K562 (cell line): ENCODE measurements around the gene FGF10. TPM values are rescaled to one million over a fixed set of nuclear protein-coding genes. Genes with fewer than 3 reads are reported as not detected.

Experiments
- ATAC-seq: fragments of 200-7000 bp; cut with Tn5 transposase; 3 replicates; pipeline ENCODE4 v1.9.1; 2020; ENCODE audit warnings: moderate library complexity
- BruUV-seq: library from RNA; stranded (reverse); fragments of 400-500 nt; replicated peaks from 2 replicates; lab custom pipeline; 2021; lab: Mats Ljungman, UMichigan
- CTCF ChIA-PET: fragments of 300-600 bp; formaldehyde crosslinking; extraction: SDS; loops from one replicate; lab custom pipeline; 2021; ENCODE audit warnings: low intra/inter-chr PET ratio; lab: Yijun Ruan, JAX
- POLR2A ChIA-PET: fragments of 300-600, 350-650 bp; sonication (Branson Sonifier 250); formaldehyde crosslinking; extraction: SDS; loops from one replicate; lab custom pipeline; 2021; ENCODE audit warnings: antibody characterized with exemption, inconsistent platforms; lab: Yijun Ruan, JAX
- DNase-seq, 4 experiments: peaks; one replicate each; pipeline versions ENCODE4 v3.0.0 to v3.0.0-alpha.2; 2011 to 2018; ENCODE audit warnings: low spot score in 3 of 4, mixed read lengths in 3 of 4; ENCODE audit errors: extremely low read depth in 1 of 4
- FAIRE-seq: peaks from 2 replicates; lab custom pipeline; 2011; peaks lifted over from hg19 to GRCh38; lab: Jason Lieb, UNC
- H2AFZ ChIP-seq: 2 replicates; pipeline ENCODE4 v1.6.0; 2011; ENCODE audit warnings: low read depth, low read length, control low read depth, inconsistent platforms
- H3K27ac ChIP-seq: fragments of 200-600 bp; 3 replicates; pipeline ENCODE4 v1.8.0; 2011; ENCODE audit warnings: low read depth, mild to moderate bottlenecking, control low read depth, inconsistent platforms, low read length, moderate library complexity, mixed read lengths; ENCODE audit errors: extremely low read depth
- H3K27me3 ChIP-seq, 2 experiments: fragments of 300-600 bp in 1 of 2; 2 replicates in 1 of 2; 3 replicates in 1 of 2; pipeline versions ENCODE4 v1.6.0 to v1.8.0; 2011; ENCODE audit warnings: inconsistent platforms in 2 of 2, low read length in 2 of 2, mild to moderate bottlenecking in 1 of 2, mixed read lengths in 1 of 2, moderate library complexity in 1 of 2; ENCODE audit not compliant: control insufficient read depth in 2 of 2, insufficient read depth in 2 of 2
- H3K36me3 ChIP-seq: fragments of 300-600 bp; 3 replicates; pipeline ENCODE4 v1.8.0; 2011; ENCODE audit warnings: mild to moderate bottlenecking, low read length, inconsistent platforms; ENCODE audit not compliant: control insufficient read depth, insufficient read depth
- H3K4me1 ChIP-seq, 2 experiments: fragments of 200-600 bp in 1 of 2; replicated peaks in 1 of 2; 2 replicates in 1 of 2; 3 replicates in 1 of 2; pipeline versions ENCODE4 v1.5.1 to v1.8.0; 2011; ENCODE audit warnings: inconsistent platforms in 2 of 2, low read length in 2 of 2, mild to moderate bottlenecking in 1 of 2, mixed read lengths in 1 of 2, moderate library complexity in 1 of 2; ENCODE audit not compliant: control insufficient read depth in 2 of 2, insufficient read depth in 2 of 2
- H3K4me2 ChIP-seq: 2 replicates; pipeline ENCODE4 v1.6.1; 2011; ENCODE audit warnings: low read length, control low read depth, inconsistent platforms, mixed read lengths; ENCODE audit not compliant: insufficient read depth
- H3K4me3 ChIP-seq: fragments of 200-600 bp; sonication (generic), shearing (Covaris generic); 2 replicates; pipeline ENCODE4 v1.5.1; 2016; ENCODE audit warnings: control low read depth, inconsistent platforms
- H3K79me2 ChIP-seq: fragments of 200-600 bp; 3 replicates; pipeline ENCODE4 v1.8.0; 2011; ENCODE audit warnings: low read length, inconsistent platforms; ENCODE audit not compliant: control insufficient read depth, insufficient read depth
- H3K9ac ChIP-seq, 2 experiments: 2 replicates each; pipeline versions ENCODE4 v1.6.0 to v1.6.1; 2011; ENCODE audit warnings: low read depth in 2 of 2, low read length in 2 of 2, control low read depth in 1 of 2, inconsistent platforms in 1 of 2, mild to moderate bottlenecking in 1 of 2, mixed read lengths in 1 of 2; ENCODE audit not compliant: insufficient read depth in 1 of 2
- H3K9me1 ChIP-seq: one replicate; pipeline ENCODE4 v1.6.0; 2011; ENCODE audit warnings: inconsistent platforms, mild to moderate bottlenecking, low read length, moderate library complexity; ENCODE audit not compliant: control insufficient read depth, insufficient read depth
- H3K9me3 ChIP-seq: replicated peaks from 2 replicates; pipeline ENCODE4 v1.5.1; 2011; ENCODE audit warnings: low read depth, low read length, inconsistent platforms; ENCODE audit not compliant: control insufficient read depth, insufficient read depth
- H4K20me1 ChIP-seq: replicated peaks from 2 replicates; pipeline ENCODE4 v1.6.1; 2011; ENCODE audit warnings: low read length, inconsistent platforms, mixed read lengths; ENCODE audit not compliant: control insufficient read depth, insufficient read depth
- BACH1 ChIP-seq: fragments of 200-800 bp; sonication (Bioruptor generic); IDR thresholded peaks from 2 replicates; pipeline ENCODE4 v1.6.1; 2016; ENCODE audit warnings: missing genetic modification characterization, missing compliant biosample characterization
- BCLAF1 ChIP-seq, 2 experiments: fragments of 450-650 bp in 1 of 2; IDR thresholded peaks; 2 replicates each; pipeline ENCODE4 v1.6.1; 2011 to 2017; ENCODE audit warnings: low read depth in 2 of 2, antibody characterized with exemption in 1 of 2, borderline replicate concordance in 1 of 2, low read length in 1 of 2, mild to moderate bottlenecking in 1 of 2, mixed read lengths in 1 of 2; ENCODE audit not compliant: control insufficient read depth in 1 of 2
- HDGF ChIP-seq: fragments of 450-650 bp; IDR thresholded peaks from 2 replicates; pipeline ENCODE4 v1.6.1; 2016
- HINFP ChIP-seq: fragments of 450-650 bp; conservative IDR thresholded peaks from 2 replicates; pipeline ENCODE4 v1.6.1; 2016; ENCODE audit warnings: missing genetic modification characterization, low read depth, mild to moderate bottlenecking, control low read depth, missing compliant biosample characterization
- LEF1 ChIP-seq: fragments of 450-650 bp; IDR thresholded peaks from 2 replicates; pipeline ENCODE4 v1.6.1; 2016; ENCODE audit warnings: mild to moderate bottlenecking
- MEIS2 ChIP-seq: fragments of 450-650 bp; IDR thresholded peaks from 2 replicates; pipeline ENCODE4 v1.6.1; 2014; ENCODE audit warnings: mild to moderate bottlenecking; ENCODE audit not compliant: partially characterized antibody
- MXI1 ChIP-seq: IDR thresholded peaks from 2 replicates; pipeline ENCODE4 v1.6.1; 2011; ENCODE audit warnings: low read depth, mild to moderate bottlenecking, improper control_type of control experiment, low read length
- NR4A1 ChIP-seq, 2 experiments: fragments of 250-450 bp in 1 of 2; fragments of 450-650 bp in 1 of 2; sonication (Bioruptor Pico) in 1 of 2; IDR thresholded peaks; 2 replicates each; pipeline versions ENCODE4 v1.4.0 to v1.6.1; 2016 to 2020; ENCODE audit warnings: mild to moderate bottlenecking in 2 of 2, missing compliant biosample characterization in 1 of 2, missing genetic modification characterization in 1 of 2, moderate library complexity in 1 of 2
- PCBP2 ChIP-seq: fragments of 200-400 bp; formaldehyde crosslinking; IDR thresholded peaks from 2 replicates; pipeline ENCODE4 v1.6.1; 2018; ENCODE audit warnings: low read length, low read depth, mild to moderate bottlenecking, moderate library complexity; ENCODE audit not compliant: poor library complexity, severe bottlenecking
- PML ChIP-seq: IDR thresholded peaks from 2 replicates; pipeline ENCODE4 v1.6.1; 2012; ENCODE audit warnings: low read length, inconsistent platforms
- RFX7 ChIP-seq: fragments of 250-450 bp; sonication (Bioruptor Pico); IDR thresholded peaks from 2 replicates; pipeline ENCODE4 v1.5.1; 2021; ENCODE audit warnings: mild to moderate bottlenecking
- SNRNP70 ChIP-seq: fragments of 200-400 bp; formaldehyde crosslinking; optimal IDR thresholded peaks from 2 replicates; pipeline ENCODE3; 2017; ENCODE audit warnings: low read depth, low read length
- SRSF9 ChIP-seq: fragments of 200-400 bp; formaldehyde crosslinking; IDR thresholded peaks from 2 replicates; pipeline ENCODE4 v1.6.1; 2017; ENCODE audit warnings: low read depth, low read length, borderline replicate concordance
- TAL1 ChIP-seq: fragments of 450-650 bp; IDR thresholded peaks from 2 replicates; pipeline ENCODE4 v1.6.1; 2016; ENCODE audit warnings: mild to moderate bottlenecking
- ZBTB33 ChIP-seq: sonication (generic); formaldehyde crosslinking; IDR thresholded peaks from 2 replicates; pipeline ENCODE4 v1.8.1; 2023; ENCODE audit warnings: mild to moderate bottlenecking, missing genetic modification reagents
- ZFPM2 ChIP-seq: fragments of 250-450 bp; sonication (Bioruptor Pico); IDR thresholded peaks from 2 replicates; pipeline ENCODE4 v1.5.1; 2022; ENCODE audit warnings: mild to moderate bottlenecking
- WGBS: fragments of 100-300 bp; shearing (Covaris generic); methylation state at CpG from one replicate; pipeline ENCODE4 v1.1.6; 2016; ENCODE audit warnings: low coverage, mixed read lengths; ENCODE audit not compliant: insufficient coverage; ENCODE audit errors: missing lambda C conversion rate; 5-methylcytosine and 5-hydroxymethylcytosine counted together
- in situ Hi-C: fragments of 300-500 bp; cut with MboI; formaldehyde crosslinking; loops from 4 replicates; pipeline ENCODE4 v1.15.0; 2018; ENCODE audit warnings: inconsistent platforms, mixed read lengths
- intact Hi-C: fragments of 100-400 bp; cut with micrococcal nuclease; formaldehyde crosslinking; loops from 2 replicates; pipeline ENCODE4 v1.14.2; 2022
- polyA plus RNA-seq, 8 experiments: library from polyadenylated mRNA; depleted of rRNA in 4 of 8; stranded (reverse) in 5 of 8; unstranded in 3 of 8; fragments of >200 nt; fragmentation: Nextera tagmentation in 2 of 8; fragmentation: Illumina TruSeq in 1 of 8; extraction: Ambion mirVana in 2 of 8; extraction: Trizol in 1 of 8; gene quantifications; 2 replicates each; pipeline versions ENCODE4 v1.2.1 to v1.2.3, GENCODE V29; 2011 to 2014; ENCODE audit warnings: inconsistent platforms in 1 of 8, missing spikeins in 1 of 8
- total RNA-seq, 7 experiments: library from RNA; depleted of rRNA in 6 of 7; stranded (reverse); fragments of >200 nt in 6 of 7; fragmentation: Illumina TruSeq in 2 of 7; extraction: Trizol in 2 of 7; gene quantifications; 2 replicates each; pipeline versions ENCODE4 v1.2.1 to v1.2.3, GENCODE V29; 2011 to 2021; ENCODE audit warnings: low replicate concordance in 1 of 7

The FGF10 gene
- total and polyA plus RNA-seq, 9 of the 15 experiments (the other 6 are each of a cell fraction or from before 2014, with no cell fraction given), result not detected

- no peaks in the 10 kb centered on the region for H3K36me3 ChIP-seq
- intact Hi-C loops (loop anchor here (1.0 to 5.0 kb wide), 2 partner anchors 599 to 700 kb away; no protein-coding TSS in a partner anchor), in situ Hi-C loops (no loop called here)
- ChIA-PET CTCF (interaction anchor here (0.7 kb wide), 1 partner anchor 442 kb away, joined by 4 read pairs; no protein-coding TSS in a partner anchor), POLR2A (no interaction called here)
- BruUV-seq, result no TSS peak
- 0% methylated on average over 3 of the region's 3 CpGs for WGBS
- H3K9ac ChIP-seq, result no peak overlapping the region
- no peaks in the 10 kb centered on the region for H4K20me1 ChIP-seq
- FAIRE-seq, result no peak
- H2AFZ ChIP-seq, result no peak overlapping the region
- no peaks in the 10 kb centered on the region for H3K79me2 ChIP-seq
- DNase-seq, result no peak
- no peak overlapping the region for H3K27ac ChIP-seq
- H3K27me3 ChIP-seq, result no peaks in the 10 kb centered on the region
- H3K9me1 ChIP-seq, result no peaks in the 10 kb centered on the region
- H3K9me3 ChIP-seq, result no peaks in the 10 kb centered on the region
- H3K4me3 ChIP-seq, result no peak overlapping the region
- H3K4me1 ChIP-seq, result no peaks in the 10 kb centered on the region
- ATAC-seq, result no peak
- H3K4me2 ChIP-seq, result no peak overlapping the region
- no peak for TF ChIP-seq ZBTB33 (CRISPR knock-in tag)
- TF ChIP-seq TAL1, result no peak
- no peak for TF ChIP-seq HINFP (tag)
- no peak for TF ChIP-seq MEIS2
- TF ChIP-seq BACH1 (tag), result no peak
- no peak for TF ChIP-seq BCLAF1 (IDR thresholded peaks at IDR 0.05; ENCODE audit: borderline replicate concordance in 1 of 2, control insufficient read depth in 1 of 2, low read depth in 2 of 2, low read length in 1 of 2)
- TF ChIP-seq ZFPM2 (CRISPR knock-in tag), result no peak
- no peak for TF ChIP-seq PCBP2
- TF ChIP-seq RFX7 (CRISPR knock-in tag), result no peak
- TF ChIP-seq SRSF9, result no peak
- TF ChIP-seq HDGF, result no peak
- no peak for TF ChIP-seq LEF1
- TF ChIP-seq SNRNP70, result no peak
- TF ChIP-seq PML, result no peak
- no peak for TF ChIP-seq MXI1
- no peak for TF ChIP-seq NR4A1 (CRISPR knock-in tag; IDR thresholded peaks at IDR 0.05)
- no peak for TF ChIP-seq NR4A1 (tag; IDR thresholded peaks at IDR 0.05)
Measured at GRCh38 chr5:44331471-44332050, 57.7 kb downstream of the FGF10 start.
